Astrocyte (in vitro differentiated cells and primary cell): ENCODE measurements around the gene MYEOV. TPM values are rescaled to one million over a fixed set of nuclear protein-coding genes. Genes with fewer than 3 reads are reported as not detected.

Experiments
- DNase-seq: peaks from one replicate; pipeline ENCODE4 v3.0.0-alpha.2; 2010; ENCODE audit warnings: low read depth
- FAIRE-seq: peaks from 2 replicates; lab custom pipeline; 2011; peaks lifted over from hg19 to GRCh38; lab: Jason Lieb, UNC
- H2AFZ ChIP-seq: 2 replicates; pipeline ENCODE4 v1.6.0; 2012; ENCODE audit warnings: low read depth, low read length, inconsistent platforms
- H3K27ac ChIP-seq: 2 replicates; pipeline ENCODE4 v1.5.1; 2011; ENCODE audit warnings: low read depth, low read length, inconsistent platforms
- H3K27me3 ChIP-seq: 2 replicates; pipeline ENCODE4 v1.6.0; 2011; ENCODE audit warnings: low read length, inconsistent platforms; ENCODE audit not compliant: insufficient read depth
- H3K36me3 ChIP-seq: 2 replicates; pipeline ENCODE4 v1.5.1; 2011; ENCODE audit warnings: low read length, inconsistent platforms; ENCODE audit not compliant: insufficient read depth
- H3K4me1 ChIP-seq: 2 replicates; pipeline ENCODE4 v1.5.1; 2011; ENCODE audit warnings: low read length, inconsistent platforms; ENCODE audit not compliant: insufficient read depth
- H3K4me2 ChIP-seq: 2 replicates; pipeline ENCODE4 v1.6.0; 2012; ENCODE audit warnings: low read length, inconsistent platforms
- H3K4me3 ChIP-seq: 2 replicates; pipeline ENCODE4 v1.5.1; 2011; ENCODE audit warnings: low read depth, mild to moderate bottlenecking, low read length, inconsistent platforms; ENCODE audit not compliant: insufficient read depth
- H3K79me2 ChIP-seq: 2 replicates; pipeline ENCODE4 v1.6.0; 2012; ENCODE audit warnings: mild to moderate bottlenecking, low read length, inconsistent platforms; ENCODE audit not compliant: insufficient read depth
- H3K9ac ChIP-seq: 2 replicates; pipeline ENCODE4 v1.6.0; 2012; ENCODE audit warnings: mild to moderate bottlenecking, low read length, inconsistent platforms
- H3K9me3 ChIP-seq: 2 replicates; pipeline ENCODE4 v1.5.1; 2012; ENCODE audit warnings: low read depth, mild to moderate bottlenecking, low read length, inconsistent platforms; ENCODE audit not compliant: insufficient read depth
- H4K20me1 ChIP-seq: 2 replicates; pipeline ENCODE4 v1.6.0; 2012; ENCODE audit warnings: low read length, inconsistent platforms; ENCODE audit not compliant: insufficient read depth
- H3K27ac Mint-ChIP-seq: one replicate; pipeline ENCODE4 v1.8.0; 2021; ENCODE audit warnings: mild to moderate bottlenecking, mixed read lengths; ENCODE audit not compliant: unreplicated experiment
- H3K27me3 Mint-ChIP-seq: one replicate; pipeline ENCODE4 v1.8.0; 2021; ENCODE audit warnings: low read depth, mixed read lengths; ENCODE audit not compliant: unreplicated experiment
- H3K36me3 Mint-ChIP-seq: one replicate; pipeline ENCODE4 v1.8.0; 2021; ENCODE audit warnings: low read depth, mixed read lengths; ENCODE audit not compliant: unreplicated experiment
- H3K4me1 Mint-ChIP-seq: one replicate; pipeline ENCODE4 v1.8.0; 2021; ENCODE audit warnings: low read depth, mixed read lengths; ENCODE audit not compliant: unreplicated experiment
- H3K4me3 Mint-ChIP-seq: one replicate; pipeline ENCODE4 v1.8.0; 2021; ENCODE audit warnings: mild to moderate bottlenecking, moderate library complexity, mixed read lengths; ENCODE audit not compliant: unreplicated experiment
- H3K9me3 Mint-ChIP-seq: one replicate; pipeline ENCODE4 v1.8.0; 2021; ENCODE audit warnings: mild to moderate bottlenecking, mixed read lengths; ENCODE audit not compliant: unreplicated experiment
- CTCF ChIP-seq: IDR thresholded peaks from 2 replicates; pipeline ENCODE4 v1.5.1; 2011; ENCODE audit warnings: low read depth, mild to moderate bottlenecking, inconsistent platforms, low read length, moderate library complexity; ENCODE audit not compliant: insufficient read depth
- total RNA-seq: library from RNA; stranded (reverse); gene quantifications from 2 replicates; pipeline ENCODE4 v1.2.1, GENCODE V29; 2021

MYEOV gene
- total RNA-seq, 1 donor from 2014 or later = not detected

GRCh38 chr11:69344570-69345145 lies 50.7 kb downstream of the MYEOV start:
- Histone ChIP-seq H3K4me1 (no peaks in the 10 kb centered on the region), H3K27ac (no peak overlapping the region), H3K79me2 (no peaks in the 10 kb centered on the region), H3K36me3 (no peaks in the 10 kb centered on the region), H2AFZ (no peak overlapping the region), H3K4me2 (no peak overlapping the region), H3K9ac (no peak overlapping the region), H4K20me1 (no peaks in the 10 kb centered on the region), H3K27me3 (no peaks in the 10 kb centered on the region), H3K9me3 (peaks cover 5% of the 10 kb centered on the region), H3K4me3 (no peak overlapping the region)
- H3K36me3 Mint-ChIP-seq = peaks cover 5% of the 10 kb centered on the region
- no peak for TF ChIP-seq CTCF
- no peak for FAIRE-seq
- DNase-seq = no peak
- H3K9me3 Mint-ChIP-seq = peaks cover 24% of the 10 kb centered on the region
- H3K27me3 Mint-ChIP-seq = peaks cover 27% of the 10 kb centered on the region
- H3K27ac Mint-ChIP-seq = no peak overlapping the region
- no peak overlapping the region for H3K4me3 Mint-ChIP-seq
- H3K4me1 Mint-ChIP-seq = no peaks in the 10 kb centered on the region

Other genes starting within 250 kb of the MYEOV start
- 8.4 and 9.5 TPM in 2 replicates for gene TPCN2, start 245.2 kb upstream of the MYEOV start, total RNA-seq
- not detected in 2 replicates for gene SMIM38, start 138.2 kb upstream of the MYEOV start, total RNA-seq
- not detected in 2 replicates for gene LINC01488, start 187.5 kb downstream of the MYEOV start, total RNA-seq